PFSK-1 (cell line): ENCODE data around the gene ERC2.

Source experiments
- FOXP2 ChIP-seq: optimal IDR thresholded peaks from 2 replicates; pipeline ENCODE3; 2011; ENCODE audit warnings: borderline replicate concordance, control low read depth, inconsistent platforms; ENCODE audit not compliant: insufficient read depth; ENCODE audit errors: extremely low read length, extremely low read depth
- POLR2AphosphoS5 ChIP-seq: IDR thresholded peaks from 2 replicates; pipeline ENCODE4 v1.6.1; 2012; ENCODE audit warnings: low read depth, mild to moderate bottlenecking, control low read depth, low read length, moderate library complexity
- REST ChIP-seq, 2 experiments: IDR thresholded peaks; 2 replicates each; pipeline versions ENCODE4 v1.6.1 to v1.8.0; 2011 to 2012; ENCODE audit warnings: low read depth in 2 of 2, low read length in 2 of 2, control low read depth in 1 of 2, inconsistent platforms in 1 of 2, mild to moderate bottlenecking in 1 of 2, moderate library complexity in 1 of 2; ENCODE audit not compliant: insufficient read depth in 1 of 2
- SIN3A ChIP-seq: IDR thresholded peaks from 2 replicates; pipeline ENCODE4 v1.6.1; 2012; ENCODE audit warnings: mild to moderate bottlenecking, low read length, moderate library complexity, borderline replicate concordance; ENCODE audit not compliant: insufficient read depth
- TAF1 ChIP-seq: IDR thresholded peaks from 2 replicates; pipeline ENCODE4 v1.6.1; 2012; ENCODE audit warnings: low read length, control low read depth, borderline replicate concordance; ENCODE audit not compliant: insufficient read depth

The ERC2 gene

GRCh38 chr3:56260262-56260661, 208.0 kb downstream of the ERC2 start:
- TF ChIP-seq REST (IDR thresholded peaks at IDR 0.05; ENCODE audit: insufficient read depth in 1 of 2, low read depth in 2 of 2, low read length in 2 of 2): no peak
- no peak for TF ChIP-seq TAF1
- TF ChIP-seq FOXP2: no peak
- TF ChIP-seq POLR2AphosphoS5: no peak
- no peak for TF ChIP-seq SIN3A

- TF ChIP-seq POLR2AphosphoS5 (no peak), FOXP2 (no peak), SIN3A (no peak), REST (IDR thresholded peaks at IDR 0.05; ENCODE audit: insufficient read depth in 1 of 2, low read depth in 2 of 2, low read length in 2 of 2) (no peak), TAF1 (no peak)
These were observed 210.4 kb downstream of the ERC2 start for GRCh38 chr3:56257826-56258225.

GRCh38 chr3:56254835-56255234, 213.4 kb downstream of the ERC2 start:
- no peak for TF ChIP-seq FOXP2
- no peak for TF ChIP-seq REST (IDR thresholded peaks at IDR 0.05; ENCODE audit: insufficient read depth in 1 of 2, low read depth in 2 of 2, low read length in 2 of 2)

GRCh38 chr3:56253941-56254665, 214.2 kb downstream of the ERC2 start:
- TF ChIP-seq FOXP2 (no peak), POLR2AphosphoS5 (no peak), SIN3A (no peak), TAF1 (no peak), REST (IDR thresholded peaks at IDR 0.05; ENCODE audit: insufficient read depth in 1 of 2, low read depth in 2 of 2, low read length in 2 of 2) (no peak)

- no peak for TF ChIP-seq POLR2AphosphoS5
- TF ChIP-seq FOXP2: no peak
- TF ChIP-seq REST (IDR thresholded peaks at IDR 0.05; ENCODE audit: insufficient read depth in 1 of 2, low read depth in 2 of 2, low read length in 2 of 2): no peak
- no peak for TF ChIP-seq SIN3A
- no peak for TF ChIP-seq TAF1
These were observed 216.8 kb downstream of the ERC2 start for GRCh38 chr3:56251343-56251945.
